Osteoblast (primary cell): ENCODE results near the gene SH3BP2. TPM values are rescaled to one million over a fixed set of nuclear protein-coding genes. Genes with fewer than 3 reads are reported as not detected.

ENCODE experiments used
- DNase-seq: peaks from one replicate; pipeline ENCODE4 v3.0.0; 2011; ENCODE audit warnings: low spot score, mixed read lengths; ENCODE audit not compliant: insufficient read length; ENCODE audit errors: missing footprints
- H2AFZ ChIP-seq: 2 replicates; pipeline ENCODE4 v1.6.0; 2011; ENCODE audit warnings: mild to moderate bottlenecking, low read length
- H3K27ac ChIP-seq: 2 replicates; pipeline ENCODE4 v1.5.1; 2011; ENCODE audit warnings: mild to moderate bottlenecking, low read depth, low read length, moderate library complexity
- H3K27me3 ChIP-seq: 2 replicates; pipeline ENCODE4 v1.6.0; 2012; ENCODE audit warnings: mild to moderate bottlenecking, control low read depth, inconsistent platforms, low read length, moderate library complexity; ENCODE audit not compliant: insufficient read depth
- H3K36me3 ChIP-seq: 2 replicates; pipeline ENCODE4 v1.5.1; 2011; ENCODE audit warnings: mild to moderate bottlenecking, low read length, control low read depth, moderate library complexity; ENCODE audit not compliant: insufficient read depth
- H3K4me1 ChIP-seq: 2 replicates; pipeline ENCODE4 v1.5.1; 2011; ENCODE audit warnings: mild to moderate bottlenecking, low read length, control low read depth, moderate library complexity; ENCODE audit not compliant: insufficient read depth
- H3K4me2 ChIP-seq: 2 replicates; pipeline ENCODE4 v1.6.0; 2011; ENCODE audit warnings: mild to moderate bottlenecking, low read length; ENCODE audit not compliant: insufficient read depth
- H3K4me3 ChIP-seq: fragments of 200-600 bp; sonication (generic); 3 replicates; pipeline ENCODE4 v1.5.1; 2012; ENCODE audit warnings: mild to moderate bottlenecking, low read length, inconsistent platforms; ENCODE audit not compliant: insufficient read depth
- H3K79me2 ChIP-seq: 2 replicates; pipeline ENCODE4 v1.6.0; 2012; ENCODE audit warnings: mild to moderate bottlenecking, low read length, control low read depth, inconsistent platforms; ENCODE audit not compliant: insufficient read depth
- H3K9me3 ChIP-seq: 2 replicates; pipeline ENCODE4 v1.5.1; 2011; ENCODE audit warnings: low read depth, low read length, control low read depth
- H4K20me1 ChIP-seq: 2 replicates; pipeline ENCODE4 v1.6.0; 2012; ENCODE audit warnings: mild to moderate bottlenecking, low read length, control low read depth; ENCODE audit not compliant: insufficient read depth
- total RNA-seq: library from RNA; depleted of rRNA; stranded (reverse); fragments of >200 nt; gene quantifications from 2 replicates; pipeline ENCODE4 v1.2.3, GENCODE V29; 2012
- TF ChIP-seq, protein P1 (sequence below): IDR thresholded peaks from 2 replicates; pipeline ENCODE4 v1.5.1; 2011; ENCODE audit warnings: mild to moderate bottlenecking, low read depth, low read length, moderate library complexity; ENCODE audit errors: extremely low read depth

Gene SH3BP2
- total RNA-seq, 1 donor: 26.4 TPM

DNA sequence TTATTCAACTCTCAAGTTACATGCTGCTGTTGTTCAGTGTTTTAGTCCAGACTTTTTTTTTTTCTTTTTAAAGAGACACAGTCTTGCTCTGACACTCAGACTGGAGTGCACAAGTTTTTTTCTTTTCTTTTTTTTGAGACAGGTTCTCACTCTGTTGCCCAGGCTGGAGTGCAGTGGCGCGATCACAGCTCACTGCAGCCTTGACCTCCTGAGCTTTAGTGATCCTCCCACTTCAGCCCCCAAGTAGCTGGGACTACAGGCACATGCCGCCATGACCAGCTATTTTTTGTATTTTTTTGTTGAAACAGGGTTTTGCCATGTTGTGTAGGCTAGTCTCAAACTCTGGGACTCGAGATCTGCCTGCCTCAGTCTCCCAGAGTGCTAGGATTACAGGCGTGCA lies 62.7 kb downstream of the SH3BP2 start:
- no peak overlapping the region for H2AFZ ChIP-seq
- H3K9me3 ChIP-seq: no peaks in the 10 kb centered on the region
- H3K4me3 ChIP-seq: no peak overlapping the region
- peaks cover 60% of the 10 kb centered on the region for H4K20me1 ChIP-seq
- peaks cover 95% of the 10 kb centered on the region for H3K79me2 ChIP-seq
- no peak overlapping the region for H3K27ac ChIP-seq
- TF ChIP-seq, protein P1, sequence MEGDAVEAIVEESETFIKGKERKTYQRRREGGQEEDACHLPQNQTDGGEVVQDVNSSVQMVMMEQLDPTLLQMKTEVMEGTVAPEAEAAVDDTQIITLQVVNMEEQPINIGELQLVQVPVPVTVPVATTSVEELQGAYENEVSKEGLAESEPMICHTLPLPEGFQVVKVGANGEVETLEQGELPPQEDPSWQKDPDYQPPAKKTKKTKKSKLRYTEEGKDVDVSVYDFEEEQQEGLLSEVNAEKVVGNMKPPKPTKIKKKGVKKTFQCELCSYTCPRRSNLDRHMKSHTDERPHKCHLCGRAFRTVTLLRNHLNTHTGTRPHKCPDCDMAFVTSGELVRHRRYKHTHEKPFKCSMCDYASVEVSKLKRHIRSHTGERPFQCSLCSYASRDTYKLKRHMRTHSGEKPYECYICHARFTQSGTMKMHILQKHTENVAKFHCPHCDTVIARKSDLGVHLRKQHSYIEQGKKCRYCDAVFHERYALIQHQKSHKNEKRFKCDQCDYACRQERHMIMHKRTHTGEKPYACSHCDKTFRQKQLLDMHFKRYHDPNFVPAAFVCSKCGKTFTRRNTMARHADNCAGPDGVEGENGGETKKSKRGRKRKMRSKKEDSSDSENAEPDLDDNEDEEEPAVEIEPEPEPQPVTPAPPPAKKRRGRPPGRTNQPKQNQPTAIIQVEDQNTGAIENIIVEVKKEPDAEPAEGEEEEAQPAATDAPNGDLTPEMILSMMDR: no peak
- H3K4me2 ChIP-seq: no peak overlapping the region
- DNase-seq: no peak
- H3K36me3 ChIP-seq: peaks cover 17% of the 10 kb centered on the region
- H3K4me1 ChIP-seq: peaks cover 22% of the 10 kb centered on the region
- no peaks in the 10 kb centered on the region for H3K27me3 ChIP-seq

DNA sequence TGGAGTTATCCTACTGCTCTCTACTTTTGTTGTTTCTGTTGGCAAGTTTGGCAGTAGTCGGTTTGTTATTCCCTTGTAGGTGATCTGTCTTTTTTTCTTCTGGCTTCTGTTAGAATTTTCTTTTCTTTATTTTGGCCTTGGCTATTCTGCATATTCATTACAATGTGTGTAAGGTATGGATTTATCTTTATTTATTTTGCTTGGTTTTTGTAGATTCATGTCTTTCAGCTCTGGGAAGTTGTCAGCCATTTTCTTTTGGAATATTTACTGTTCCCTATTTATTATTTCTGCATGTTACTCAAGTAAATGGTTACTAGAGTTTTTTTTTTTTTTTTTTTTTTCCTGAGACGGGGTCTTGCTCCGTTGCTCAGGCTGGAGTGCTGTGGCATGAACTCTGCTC lies 63.4 kb downstream of the SH3BP2 start:
- TF ChIP-seq, protein P1: no peak
- Histone ChIP-seq H3K4me3 (no peak overlapping the region), H3K4me1 (peaks cover 29% of the 10 kb centered on the region), H2AFZ (no peak overlapping the region), H3K9me3 (no peaks in the 10 kb centered on the region), H4K20me1 (peaks cover 63% of the 10 kb centered on the region), H3K79me2 (peaks cover 95% of the 10 kb centered on the region), H3K36me3 (peaks cover 17% of the 10 kb centered on the region), H3K4me2 (no peak overlapping the region), H3K27me3 (no peaks in the 10 kb centered on the region), H3K27ac (no peak overlapping the region)
- DNase-seq: no peak

DNA sequence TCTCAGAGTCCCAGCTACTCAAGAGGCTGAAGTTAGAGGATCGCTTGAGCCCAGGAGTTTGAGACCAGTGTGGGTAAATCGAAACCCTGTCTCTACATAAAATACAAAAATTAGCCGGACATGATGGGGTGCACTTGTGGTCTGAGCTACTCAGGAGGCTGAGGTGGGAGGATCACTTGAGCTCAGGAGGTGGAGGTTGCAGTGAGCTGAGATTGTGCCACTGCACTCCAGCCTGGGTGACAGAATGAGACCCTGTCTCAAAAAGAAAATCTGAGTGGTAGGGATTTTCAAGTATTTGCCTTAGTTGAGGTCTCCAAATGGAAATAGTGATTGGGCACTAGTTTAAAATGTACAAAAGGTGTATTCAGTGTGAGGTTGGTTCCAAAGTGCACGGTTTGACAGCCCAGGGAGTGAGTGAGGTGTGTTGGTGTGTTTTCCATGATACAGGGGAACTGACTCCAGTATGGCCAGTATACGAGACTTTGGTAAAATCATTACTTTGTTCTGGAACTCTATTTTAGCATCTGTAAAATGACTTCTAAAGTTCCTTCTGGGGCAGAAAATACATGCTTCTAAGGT lies 64.6 kb downstream of the SH3BP2 start:
- Histone ChIP-seq H3K4me1 (peaks cover 37% of the 10 kb centered on the region), H3K9me3 (no peaks in the 10 kb centered on the region), H2AFZ (no peak overlapping the region), H3K4me3 (no peak overlapping the region), H4K20me1 (peaks cover 67% of the 10 kb centered on the region), H3K27ac (no peak overlapping the region), H3K27me3 (no peaks in the 10 kb centered on the region), H3K79me2 (peaks cover 97% of the 10 kb centered on the region), H3K4me2 (no peak overlapping the region), H3K36me3 (peaks cover 17% of the 10 kb centered on the region)
- TF ChIP-seq, protein P1: no peak
- DNase-seq: no peak

DNA sequence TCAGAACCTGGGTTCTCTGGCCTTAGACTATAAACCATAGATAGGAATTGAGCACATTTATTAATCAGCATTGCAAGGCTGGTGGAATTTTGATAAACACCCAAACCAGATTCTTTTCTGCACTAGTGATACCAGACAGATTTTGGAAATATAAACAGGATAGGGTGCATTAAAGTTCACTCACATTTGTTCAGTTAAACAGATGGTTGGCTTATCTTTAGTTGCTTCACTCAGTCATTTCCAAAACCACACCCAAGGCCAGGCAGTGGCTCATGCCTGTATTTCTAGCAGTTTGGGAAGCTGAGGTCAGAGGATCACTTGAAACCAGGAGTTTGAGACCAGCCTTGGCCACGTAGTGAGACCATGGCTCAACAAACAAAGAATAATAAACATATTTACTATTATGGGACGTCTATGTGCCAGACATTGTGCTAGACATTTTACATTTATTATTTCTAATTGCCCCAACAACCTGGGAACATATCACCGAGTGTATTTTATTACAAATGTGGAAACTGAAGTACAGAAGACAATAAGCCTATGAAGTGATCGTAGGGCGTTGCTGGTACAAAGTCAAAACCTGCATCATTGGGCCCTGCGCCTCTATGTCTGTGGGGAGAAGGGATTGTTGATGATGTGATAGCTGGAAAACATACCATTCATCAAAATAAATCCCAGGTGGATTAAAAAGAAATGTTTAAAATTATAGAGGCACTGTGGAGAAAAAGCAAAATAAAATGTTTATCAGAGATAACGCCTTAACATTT lies 65.7 kb downstream of the SH3BP2 start:
- Histone ChIP-seq H3K9me3 (no peaks in the 10 kb centered on the region), H3K4me3 (no peak overlapping the region), H3K4me1 (peaks cover 41% of the 10 kb centered on the region), H4K20me1 (peaks cover 70% of the 10 kb centered on the region), H3K27ac (peak overlapping the region; percentile 50), H3K79me2 (peaks cover 97% of the 10 kb centered on the region), H3K27me3 (no peaks in the 10 kb centered on the region), H3K36me3 (peaks cover 11% of the 10 kb centered on the region), H3K4me2 (peak overlapping the region; percentile 12), H2AFZ (no peak overlapping the region)
- no peak for DNase-seq
- TF ChIP-seq, protein P1: no peak
